Endometrial microvascular endothelial cells (primary cell): ENCODE data around the gene ATP5PF. TPM values are rescaled to one million over a fixed set of nuclear protein-coding genes. Genes with fewer than 3 reads are reported as not detected.
"Not testable (repeated sequence)": the region's sequence is repeated elsewhere in the genome, so short reads cannot be mapped to it uniquely, and the experiment has no call there.

Source experiments
- in situ Hi-C: cut with HindIII; loops from 2 replicates; pipeline ENCODE4 v1.10.0; 2017; ENCODE audit warnings: low sequenced_read_pairs, low pct_unique_long_range_greater_than_20kb; ENCODE audit errors: inconsistent ontology term
- total RNA-seq: library from RNA; depleted of rRNA; stranded (reverse); fragments of >200 nt; gene quantifications from one replicate; pipeline ENCODE4 v1.2.3, GENCODE V29; 2015; ENCODE audit errors: inconsistent ontology term

Gene ATP5PF
- total RNA-seq, 1 donor from 2014 or later = 170 TPM

GRCh38 chr21:25733859-25734653 is 648 bp downstream of the ATP5PF start:
- in situ Hi-C loops = no loop called here

GRCh38 chr21:25732091-25732760 is 2.5 kb downstream of the ATP5PF start:
- in situ Hi-C loops = no loop called here

- in situ Hi-C loops = no loop called here
Observed at GRCh38 chr21:25722631-25723030, 12.1 kb downstream of the ATP5PF start.

- in situ Hi-C loops = no loop called here
Observed at GRCh38 chr21:25721987-25722386, 12.7 kb downstream of the ATP5PF start.

- in situ Hi-C loops = no loop called here
Observed at GRCh38 chr21:25717491-25718147, 17.1 kb downstream of the ATP5PF start.

GRCh38 chr21:25714066-25714465 is 20.6 kb downstream of the ATP5PF start:
- in situ Hi-C loops = not testable (repeated sequence)

GRCh38 chr21:25710550-25710949 is 24.2 kb downstream of the ATP5PF start:
- in situ Hi-C loops = no loop called here

- in situ Hi-C loops = no loop called here
Observed at GRCh38 chr21:25709684-25710265, 24.9 kb downstream of the ATP5PF start.

GRCh38 chr21:25708467-25709065 is 26.1 kb downstream of the ATP5PF start:
- in situ Hi-C loops = no loop called here

- in situ Hi-C loops = no loop called here
Observed at GRCh38 chr21:25701529-25701928, 33.2 kb downstream of the ATP5PF start.

- in situ Hi-C loops = no loop called here
Observed at GRCh38 chr21:25700741-25701140, 34.0 kb downstream of the ATP5PF start.

GRCh38 chr21:25695461-25695860 is 39.2 kb downstream of the ATP5PF start:
- in situ Hi-C loops = not testable (repeated sequence)

- in situ Hi-C loops = no loop called here
Observed at GRCh38 chr21:25691976-25692375, 42.7 kb downstream of the ATP5PF start.

GRCh38 chr21:25689226-25689625 is 45.5 kb downstream of the ATP5PF start:
- in situ Hi-C loops = no loop called here

- in situ Hi-C loops = no loop called here
Observed at GRCh38 chr21:25688275-25689155, 46.2 kb downstream of the ATP5PF start.

- in situ Hi-C loops = no loop called here
Observed at GRCh38 chr21:25687787-25688186, 46.9 kb downstream of the ATP5PF start.

- in situ Hi-C loops = no loop called here
Observed at GRCh38 chr21:25682382-25682781, 52.3 kb downstream of the ATP5PF start.

GRCh38 chr21:25676451-25676850 is 58.3 kb downstream of the ATP5PF start:
- in situ Hi-C loops = no loop called here
